Effector memory CD4-positive, alpha-beta T cell (primary cell): ENCODE measurements around the gene CCDC91.

Experiments
- DNase-seq, 3 donors: peaks; one replicate each; pipeline ENCODE4 v3.0.0-alpha.2; 2020
- H3K27ac ChIP-seq: 2 replicates; pipeline ENCODE4 v1.7.0; 2013; ENCODE audit warnings: mild to moderate bottlenecking, low read length, moderate library complexity; ENCODE audit not compliant: insufficient read depth, poor library complexity, severe bottlenecking
- H3K27me3 ChIP-seq: replicated peaks from 2 replicates; pipeline ENCODE4 v1.7.0; 2013; ENCODE audit warnings: mild to moderate bottlenecking, low read length; ENCODE audit not compliant: insufficient read depth, control insufficient read depth, poor library complexity, severe bottlenecking
- H3K36me3 ChIP-seq: 2 replicates; pipeline ENCODE4 v1.7.0; 2013; ENCODE audit warnings: mild to moderate bottlenecking, low read length, moderate library complexity; ENCODE audit not compliant: control insufficient read depth, insufficient read depth
- H3K4me1 ChIP-seq: 2 replicates; pipeline ENCODE4 v1.7.0; 2013; ENCODE audit warnings: low read length, mild to moderate bottlenecking; ENCODE audit not compliant: control insufficient read depth, insufficient read depth, poor library complexity, severe bottlenecking
- H3K4me3 ChIP-seq: 2 replicates; pipeline ENCODE4 v1.7.0; 2013; ENCODE audit warnings: low read length, low read depth, mild to moderate bottlenecking; ENCODE audit not compliant: insufficient read depth, poor library complexity, severe bottlenecking
- H3K9me3 ChIP-seq: 2 replicates; pipeline ENCODE4 v1.7.0; 2013; ENCODE audit warnings: mild to moderate bottlenecking, low read length, moderate library complexity; ENCODE audit not compliant: control insufficient read depth
- total RNA-seq, 3 donors: gene quantifications; one replicate each; lab custom pipeline; 2026; lab: John Stamatoyannopoulos, UW

CCDC91 gene, protein sequence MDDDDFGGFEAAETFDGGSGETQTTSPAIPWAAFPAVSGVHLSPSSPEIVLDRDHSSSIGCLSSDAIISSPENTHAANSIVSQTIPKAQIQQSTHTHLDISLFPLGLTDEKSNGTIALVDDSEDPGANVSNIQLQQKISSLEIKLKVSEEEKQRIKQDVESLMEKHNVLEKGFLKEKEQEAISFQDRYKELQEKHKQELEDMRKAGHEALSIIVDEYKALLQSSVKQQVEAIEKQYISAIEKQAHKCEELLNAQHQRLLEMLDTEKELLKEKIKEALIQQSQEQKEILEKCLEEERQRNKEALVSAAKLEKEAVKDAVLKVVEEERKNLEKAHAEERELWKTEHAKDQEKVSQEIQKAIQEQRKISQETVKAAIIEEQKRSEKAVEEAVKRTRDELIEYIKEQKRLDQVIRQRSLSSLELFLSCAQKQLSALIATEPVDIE
- 72.0 to 94.9 (median 79.0) reads per million in 3 donors for total RNA-seq

DNA sequence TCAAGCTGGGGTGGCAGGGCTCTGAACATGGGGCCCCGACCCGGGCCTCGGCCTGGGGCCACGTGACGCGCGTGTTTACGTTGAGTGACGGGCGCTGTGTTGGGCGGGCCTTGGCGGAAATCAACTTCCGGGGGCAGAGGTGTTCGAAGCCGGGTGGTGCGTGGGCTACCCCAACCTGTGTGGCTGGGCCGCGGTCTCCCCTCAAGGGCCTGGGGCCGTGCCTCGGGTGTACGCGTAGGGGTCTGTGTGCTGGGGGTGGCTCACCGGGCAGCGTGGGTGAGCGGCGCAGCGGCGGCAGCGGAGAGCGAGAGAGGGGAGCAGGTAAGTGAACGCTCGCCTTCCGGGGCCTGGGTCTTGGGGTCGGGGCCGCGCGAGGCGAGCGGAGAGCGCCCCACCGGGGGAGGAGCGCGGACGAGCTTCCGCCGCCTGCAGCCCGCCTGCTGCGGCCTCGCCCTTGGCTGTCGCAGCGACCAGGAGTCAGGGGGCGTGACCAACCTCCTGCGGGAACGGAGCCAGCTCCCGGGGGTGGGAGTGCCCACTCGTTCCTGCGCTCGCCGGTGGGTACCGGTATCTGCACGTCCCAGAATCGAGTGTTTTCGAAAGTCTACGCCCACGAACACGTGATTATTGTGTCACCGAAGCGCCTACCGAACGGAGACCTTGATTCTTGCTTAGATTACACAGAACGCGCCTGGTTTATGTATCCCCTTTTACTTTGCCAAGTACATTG, at the start of gene CCDC91:
CCDC91 (plus strand) TSS at position 136 of the 730 bp plus-strand sequence. CDS start 66,760 bp downstream, outside the sequence.
- Histone ChIP-seq H3K4me3 (peak within 1 kb of the TSS; percentile 69), H3K27me3 (no peaks in the 10 kb centered on the region), H3K4me1 (peaks cover 9% of the 10 kb centered on the region), H3K36me3 (no peaks in the 10 kb centered on the region), H3K27ac (peak within 1 kb of the TSS; percentile 96), H3K9me3 (no peaks in the 10 kb centered on the region)
- DNase-seq: peak; percentile 89 to 93 (median 90)

DNA sequence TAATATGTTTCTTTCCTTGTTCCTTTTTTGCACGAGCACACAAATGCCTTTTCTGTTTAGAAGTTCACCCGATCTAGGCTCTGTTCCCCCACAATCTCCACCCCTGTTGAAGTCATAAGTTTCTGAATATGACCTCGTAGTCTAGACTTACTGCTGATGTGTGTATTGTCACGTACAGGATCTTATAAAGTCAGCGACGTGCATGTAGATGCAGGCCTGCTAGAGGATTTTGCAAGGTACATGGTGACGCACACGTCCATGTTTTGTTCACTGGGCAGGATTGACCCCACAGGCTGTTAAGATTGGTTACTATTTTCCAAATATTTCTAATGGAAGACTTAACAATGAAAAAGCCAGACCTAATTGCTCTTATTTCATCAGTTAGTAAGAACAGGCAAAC, 46.2 kb upstream of the CCDC91 start:
- DNase-seq: no peak
- Histone ChIP-seq H3K36me3 (no peaks in the 10 kb centered on the region), H3K27ac (no peak overlapping the region), H3K9me3 (no peaks in the 10 kb centered on the region), H3K4me1 (no peaks in the 10 kb centered on the region), H3K4me3 (no peak overlapping the region), H3K27me3 (no peaks in the 10 kb centered on the region)

DNA sequence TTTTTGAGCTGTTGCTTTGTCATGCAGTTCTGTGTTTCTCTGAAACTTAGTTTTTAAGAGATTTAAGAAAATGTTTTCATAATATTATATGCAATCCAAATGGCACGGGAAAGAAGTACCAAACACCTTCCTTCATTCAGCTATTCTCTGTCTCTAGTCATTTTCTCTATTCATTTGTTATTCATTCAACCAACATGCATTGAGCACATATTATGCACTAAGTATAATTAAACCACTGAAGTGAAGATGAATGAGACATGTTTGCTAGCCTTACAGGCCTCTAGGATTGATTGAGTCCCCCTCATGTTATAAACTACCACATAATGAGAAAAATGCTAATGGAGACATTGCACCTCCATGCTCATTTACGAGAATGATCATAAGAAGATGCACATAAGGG, 45.7 kb upstream of the CCDC91 start:
- H3K4me3 ChIP-seq: no peak overlapping the region
- H3K27me3 ChIP-seq: no peaks in the 10 kb centered on the region
- no peaks in the 10 kb centered on the region for H3K4me1 ChIP-seq
- no peak overlapping the region for H3K27ac ChIP-seq
- H3K36me3 ChIP-seq: no peaks in the 10 kb centered on the region
- DNase-seq: no peak
- no peaks in the 10 kb centered on the region for H3K9me3 ChIP-seq

- Histone ChIP-seq H3K27ac (no peak overlapping the region), H3K36me3 (no peaks in the 10 kb centered on the region), H3K4me1 (no peaks in the 10 kb centered on the region), H3K9me3 (no peaks in the 10 kb centered on the region), H3K4me3 (no peak overlapping the region), H3K27me3 (no peaks in the 10 kb centered on the region)
- DNase-seq: no peak
Measured at GRCh38 chr12:28145216-28145615, 45.0 kb upstream of the CCDC91 start.

- H3K27me3 ChIP-seq: no peaks in the 10 kb centered on the region
- H3K4me3 ChIP-seq: no peak overlapping the region
- no peaks in the 10 kb centered on the region for H3K4me1 ChIP-seq
- H3K36me3 ChIP-seq: no peaks in the 10 kb centered on the region
- H3K9me3 ChIP-seq: no peaks in the 10 kb centered on the region
- H3K27ac ChIP-seq: no peak overlapping the region
- no peak for DNase-seq
Measured at GRCh38 chr12:28149279-28149678, 41.0 kb upstream of the CCDC91 start.

GRCh38 chr12:28156362-28156761, 33.9 kb upstream of the CCDC91 start:
- no peaks in the 10 kb centered on the region for H3K27me3 ChIP-seq
- no peak for DNase-seq
- no peak overlapping the region for H3K27ac ChIP-seq
- H3K4me1 ChIP-seq: no peaks in the 10 kb centered on the region
- H3K4me3 ChIP-seq: no peak overlapping the region
- no peaks in the 10 kb centered on the region for H3K36me3 ChIP-seq
- no peaks in the 10 kb centered on the region for H3K9me3 ChIP-seq

- Histone ChIP-seq H3K27ac (no peak overlapping the region), H3K4me1 (no peaks in the 10 kb centered on the region), H3K9me3 (no peaks in the 10 kb centered on the region), H3K27me3 (no peaks in the 10 kb centered on the region), H3K36me3 (no peaks in the 10 kb centered on the region), H3K4me3 (no peak overlapping the region)
- no peak for DNase-seq
Measured at GRCh38 chr12:28156804-28157203, 33.5 kb upstream of the CCDC91 start.

- H3K4me3 ChIP-seq: no peak overlapping the region
- no peaks in the 10 kb centered on the region for H3K36me3 ChIP-seq
- no peak for DNase-seq
- no peaks in the 10 kb centered on the region for H3K9me3 ChIP-seq
- no peaks in the 10 kb centered on the region for H3K4me1 ChIP-seq
- H3K27ac ChIP-seq: no peak overlapping the region
- H3K27me3 ChIP-seq: no peaks in the 10 kb centered on the region
Measured at GRCh38 chr12:28158353-28158752, 31.9 kb upstream of the CCDC91 start.

DNA sequence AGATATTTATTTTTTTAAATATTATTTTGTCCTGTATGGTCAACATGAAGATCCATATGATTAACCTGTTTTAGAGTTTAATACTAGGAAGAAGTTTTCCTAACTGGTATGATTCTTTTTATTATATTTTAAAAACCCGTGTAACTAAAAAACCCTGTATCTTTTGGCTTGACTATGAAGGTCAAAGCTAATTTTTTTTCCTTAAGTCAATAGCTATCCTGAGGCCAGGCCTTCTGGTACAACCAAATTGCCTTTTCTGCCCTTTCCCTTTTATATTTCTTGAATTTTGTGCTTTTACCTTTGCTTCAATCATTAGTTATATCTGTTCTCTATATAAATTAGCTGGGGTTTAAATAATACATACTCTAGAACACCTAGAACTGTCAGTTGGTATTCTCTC, 30.6 kb upstream of the CCDC91 start:
- H3K4me1 ChIP-seq: no peaks in the 10 kb centered on the region
- DNase-seq: no peak
- no peak overlapping the region for H3K27ac ChIP-seq
- no peaks in the 10 kb centered on the region for H3K36me3 ChIP-seq
- H3K4me3 ChIP-seq: no peak overlapping the region
- H3K9me3 ChIP-seq: no peaks in the 10 kb centered on the region
- no peaks in the 10 kb centered on the region for H3K27me3 ChIP-seq

GRCh38 chr12:28161697-28162096, 28.6 kb upstream of the CCDC91 start:
- Histone ChIP-seq H3K4me3 (no peak overlapping the region), H3K9me3 (no peaks in the 10 kb centered on the region), H3K4me1 (no peaks in the 10 kb centered on the region), H3K36me3 (no peaks in the 10 kb centered on the region), H3K27me3 (no peaks in the 10 kb centered on the region), H3K27ac (no peak overlapping the region)
- no peak for DNase-seq
